Amygdala (tissue), 56 donors: ENCODE results near the gene SNX10.

Experiments
- DNase-seq, 56 donors: peaks; one replicate each; lab custom pipeline; 2025; lab: John Stamatoyannopoulos, UW

Gene SNX10

DNA sequence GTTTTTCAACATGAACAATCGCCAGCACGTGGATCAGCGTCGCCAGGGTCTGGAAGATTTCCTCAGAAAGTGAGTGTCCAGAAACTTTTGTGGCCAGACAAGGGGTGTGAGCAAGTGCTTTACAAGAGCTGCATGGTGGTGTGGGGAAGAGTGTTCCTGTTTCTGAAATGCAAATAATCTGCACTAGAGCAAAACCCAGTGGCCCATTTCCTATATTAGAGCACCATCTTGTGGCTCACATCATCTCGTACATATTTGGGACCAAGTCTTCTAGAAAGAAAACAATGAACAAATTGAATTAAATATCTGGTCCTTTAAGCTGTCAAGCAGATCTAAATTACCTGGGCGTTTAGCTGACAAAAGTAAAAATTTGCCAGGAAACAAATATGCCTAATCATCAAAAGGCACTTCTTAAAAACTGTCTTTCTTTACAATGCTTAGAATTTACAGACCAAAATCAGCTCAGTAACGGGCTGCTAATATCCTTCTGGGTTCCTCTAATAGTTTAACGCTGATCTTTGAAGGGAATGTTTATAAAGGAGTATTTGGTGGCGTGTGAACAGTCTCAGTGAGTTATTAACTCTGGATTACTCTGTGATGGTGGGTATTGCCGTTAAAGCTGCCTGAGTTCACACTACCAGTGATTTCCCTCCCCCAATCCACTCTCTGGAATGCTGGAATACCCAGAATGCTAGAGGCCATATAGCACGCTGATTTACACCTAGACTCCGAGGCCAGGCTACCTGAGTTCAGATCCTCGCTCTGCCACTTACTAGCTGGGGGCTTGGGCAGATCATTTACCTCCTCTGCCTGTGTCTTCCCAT lies 73.6 kb downstream of the SNX10 start:
- DNase-seq, result peak in 34 of 56 donors; percentile 5 to 77 (median 31)

DNA sequence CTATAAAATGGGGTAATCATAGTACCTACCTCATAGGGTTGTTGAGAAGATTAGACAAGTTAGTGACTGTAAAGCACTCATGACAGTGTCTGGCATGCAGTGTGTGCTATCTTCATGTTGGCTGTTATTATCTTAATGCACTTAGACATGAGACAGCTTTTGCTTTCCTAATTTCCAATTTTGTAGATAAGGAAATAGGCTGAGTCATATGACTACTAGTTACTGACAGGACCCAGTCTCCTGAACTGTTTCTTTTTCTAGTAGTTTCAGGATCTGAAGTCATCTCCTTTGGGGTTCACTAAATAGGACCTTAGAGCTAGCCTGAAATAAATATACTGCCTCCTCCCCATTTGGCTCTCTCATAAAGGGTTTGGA lies 74.2 kb downstream of the SNX10 start:
- no peak for DNase-seq

DNA sequence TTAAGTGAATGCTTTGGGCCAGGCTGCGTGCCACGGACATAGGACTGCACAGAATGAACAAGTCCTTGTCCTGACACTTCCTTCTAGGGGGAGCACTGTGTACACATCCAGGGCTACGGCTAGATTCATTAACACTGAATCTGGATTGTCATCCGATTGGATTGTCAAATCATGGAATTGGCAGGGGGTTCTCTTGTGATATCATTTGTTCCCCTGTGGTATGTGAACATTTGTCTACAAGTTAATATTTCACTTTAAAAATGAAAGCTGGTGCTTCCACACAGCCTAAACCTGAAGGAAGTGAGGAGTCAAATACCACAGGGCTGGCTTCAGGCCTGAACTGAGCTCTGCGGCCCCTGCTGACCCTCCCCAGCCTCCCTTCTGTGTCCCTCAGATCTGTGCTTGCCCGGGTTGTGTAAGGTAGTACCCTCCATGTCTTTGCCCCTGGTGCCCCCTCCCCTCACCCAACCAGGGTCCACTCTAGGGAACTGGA lies 75.6 kb downstream of the SNX10 start:
- no peak for DNase-seq

DNA sequence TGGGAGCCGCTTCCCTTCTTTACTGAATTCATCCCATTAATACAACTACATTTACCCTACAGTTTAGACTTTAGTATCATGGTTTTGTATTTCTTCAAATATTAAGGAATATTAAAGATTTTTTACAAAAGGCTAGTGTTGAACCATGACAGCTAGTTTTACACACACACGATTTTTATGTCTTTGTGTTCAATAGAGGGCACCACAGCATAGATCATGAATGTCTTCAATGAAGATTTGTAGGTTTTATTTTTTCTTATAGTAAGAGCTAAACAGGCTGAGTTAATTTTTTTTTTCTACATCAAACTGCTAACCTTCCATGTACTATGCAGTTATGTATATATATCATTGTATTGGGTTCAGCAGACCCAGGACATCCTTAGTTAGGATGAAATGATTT lies 76.9 kb downstream of the SNX10 start:
- DNase-seq, result no peak

DNA sequence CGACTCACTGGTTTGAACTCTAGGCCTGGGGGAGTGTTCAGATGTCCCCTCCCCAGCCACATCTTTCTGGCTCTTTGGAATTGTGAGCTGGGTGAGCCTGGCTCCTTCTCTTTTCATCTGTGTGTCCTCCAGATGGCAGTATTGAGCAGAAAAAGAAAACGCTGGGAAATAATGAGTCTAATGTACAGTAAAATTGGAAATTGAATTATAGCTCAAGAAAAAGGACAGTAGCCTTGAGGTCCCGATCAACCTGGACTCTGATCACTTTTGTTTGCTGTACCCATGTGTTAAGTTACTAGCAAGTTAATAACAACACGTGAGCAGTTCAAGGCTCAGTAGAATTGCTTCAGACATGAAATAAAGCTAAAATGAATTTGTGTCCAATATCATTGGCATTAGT lies 77.9 kb downstream of the SNX10 start:
- DNase-seq, result peak in 11 of 56 donors; percentile 1 to 65 (median 23)

DNA sequence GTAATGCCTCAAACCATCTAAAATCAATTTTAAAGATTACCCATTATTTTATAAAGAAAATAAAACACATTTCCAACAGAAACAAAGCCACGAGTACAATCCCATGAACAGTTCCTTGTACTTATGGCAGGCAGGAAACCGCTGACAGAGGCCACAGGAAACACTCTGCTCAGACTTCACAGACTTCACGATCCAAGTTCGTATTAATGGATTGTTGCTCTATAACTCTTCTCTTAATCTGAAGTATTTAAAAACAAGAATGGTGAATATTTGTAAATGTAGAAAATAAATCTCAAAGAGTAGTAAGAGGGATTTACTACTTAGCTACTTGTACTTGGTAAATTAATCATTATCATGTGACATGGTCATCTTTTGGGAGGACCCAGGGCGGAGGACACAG lies 78.3 kb downstream of the SNX10 start:
- DNase-seq, result no peak

DNA sequence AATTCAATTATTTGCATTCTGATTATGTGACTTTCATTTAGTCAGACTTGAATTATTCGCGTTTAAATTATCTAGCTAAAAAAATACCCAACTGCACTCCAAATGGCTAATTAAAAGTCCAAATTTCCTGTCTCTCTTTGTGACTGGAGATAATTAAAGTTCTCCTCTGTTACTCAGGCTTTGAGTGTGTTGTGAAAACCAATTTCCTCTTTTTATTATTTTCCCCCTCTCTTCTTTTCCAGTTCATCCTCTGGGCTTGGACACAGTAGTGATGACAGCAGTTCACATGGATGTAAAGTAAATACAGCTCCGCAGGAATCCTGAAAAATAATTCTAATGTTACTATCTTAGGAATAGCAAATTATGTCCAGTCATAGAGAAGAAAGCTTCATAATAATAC lies 80.6 kb downstream of the SNX10 start:
- DNase-seq, result no peak

DNA sequence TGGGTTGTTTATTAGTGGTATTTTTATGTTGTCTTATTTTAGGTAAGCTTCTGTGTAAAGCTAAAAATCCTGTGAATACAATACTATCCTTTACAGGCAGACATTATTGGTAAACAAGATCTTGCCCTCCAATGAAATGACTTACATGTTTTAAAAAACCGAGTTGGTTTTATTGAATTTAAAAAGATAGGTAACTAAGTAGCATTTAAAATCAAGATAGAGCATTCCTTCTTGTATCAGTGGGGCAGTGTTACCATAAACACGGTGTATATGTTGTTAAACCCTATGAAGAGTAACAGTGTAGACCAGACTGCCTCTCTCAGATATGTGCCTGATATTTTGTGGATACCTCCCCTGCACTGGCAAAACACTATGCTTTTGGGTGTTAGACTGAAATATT lies 81.0 kb downstream of the SNX10 start:
- no peak for DNase-seq

DNA sequence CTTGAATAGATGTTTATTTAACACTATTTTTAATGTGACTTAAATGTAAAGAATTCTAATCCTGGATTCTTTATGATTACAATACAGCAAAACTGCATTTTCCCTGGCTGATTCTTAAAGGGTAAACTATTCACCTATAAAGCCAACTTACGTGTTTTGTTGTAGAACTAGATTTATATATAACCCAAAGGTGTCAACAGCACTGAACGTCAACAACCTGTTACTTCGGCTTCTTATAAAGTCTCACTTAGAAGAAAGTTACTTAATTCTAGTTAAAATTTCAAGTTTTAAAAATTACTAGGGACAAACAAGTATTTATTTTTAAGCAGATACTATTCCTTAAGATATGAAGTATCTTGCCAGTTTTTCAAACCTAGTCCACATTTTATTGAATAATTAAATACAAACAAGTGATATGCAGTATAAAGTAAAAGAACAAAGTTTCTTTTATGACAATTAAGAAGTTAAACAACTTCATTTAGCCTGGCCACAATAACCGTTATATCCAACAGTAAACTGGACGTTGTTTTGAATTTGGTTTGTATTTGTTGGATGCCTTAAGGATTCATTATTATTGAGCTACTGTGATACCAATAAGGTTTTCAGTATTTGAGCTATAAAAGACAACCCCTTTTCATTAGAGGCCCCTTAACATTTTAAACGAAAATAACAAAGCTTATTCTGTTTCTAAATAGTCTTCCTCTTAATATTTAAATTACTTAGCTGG lies 83.1 kb downstream of the SNX10 start:
- DNase-seq, result no peak

DNA sequence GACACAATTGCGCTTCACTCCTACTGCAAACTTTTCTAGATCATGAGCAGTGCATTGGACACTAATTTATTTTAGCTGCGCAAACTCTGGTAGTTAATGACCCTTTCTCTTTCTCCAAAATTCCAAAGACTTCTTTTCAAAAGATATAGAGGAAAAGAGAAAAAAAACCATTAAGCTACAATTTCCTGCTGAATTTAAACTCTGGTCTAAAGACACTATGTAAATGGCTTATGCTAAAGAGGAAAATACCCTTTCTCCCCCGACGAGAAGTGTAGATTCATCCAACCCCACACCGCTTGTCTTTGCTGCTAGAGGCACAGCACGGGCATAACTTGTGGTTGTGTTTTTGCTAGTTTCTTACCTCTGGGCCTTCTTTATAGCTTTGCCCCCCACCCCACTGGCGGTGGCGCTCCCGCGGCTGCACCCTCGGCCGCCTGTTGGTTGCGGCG lies 84.1 kb downstream of the SNX10 start:
- peak in 1 of 56 donors; percentile 53 for DNase-seq

DNA sequence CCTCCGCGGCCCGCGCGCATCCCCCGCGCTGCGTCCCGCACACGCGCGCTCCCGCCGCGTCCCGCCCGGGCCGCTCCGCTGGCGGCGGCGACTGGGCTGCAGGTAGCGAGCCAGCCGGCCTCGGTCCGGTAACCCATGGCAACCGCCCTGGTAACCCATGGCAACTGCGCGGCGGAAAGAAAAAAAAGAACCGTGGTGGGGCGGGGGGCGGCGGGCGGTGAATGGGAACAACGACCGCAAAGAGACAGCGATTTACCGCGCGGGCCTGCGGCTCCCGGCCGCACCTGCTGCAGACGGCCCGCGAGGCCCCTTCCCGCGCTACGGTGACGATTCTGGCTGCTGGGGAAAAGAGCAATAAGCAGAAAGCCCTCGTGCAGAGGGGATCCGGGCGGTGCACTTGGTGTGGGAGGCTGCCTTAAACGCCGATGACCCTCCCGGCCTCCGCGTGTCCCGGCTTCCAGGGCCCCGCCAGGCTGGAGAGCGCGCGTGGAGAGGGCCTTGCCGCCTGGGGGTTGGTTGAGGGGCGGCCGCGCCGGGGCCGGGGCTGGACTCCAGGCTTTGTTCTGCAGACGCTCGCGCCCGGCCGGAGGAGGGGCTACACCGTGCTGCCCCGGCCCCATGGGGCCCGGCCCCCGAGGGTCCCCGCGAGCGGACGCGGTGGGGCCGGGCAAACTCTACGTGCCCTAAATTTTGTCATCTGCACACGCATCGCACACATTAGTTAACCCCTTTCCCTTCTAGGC lies 84.7 kb downstream of the SNX10 start:
- DNase-seq, result peak in 39 of 56 donors; percentile 18 to 76 (median 48)

DNA sequence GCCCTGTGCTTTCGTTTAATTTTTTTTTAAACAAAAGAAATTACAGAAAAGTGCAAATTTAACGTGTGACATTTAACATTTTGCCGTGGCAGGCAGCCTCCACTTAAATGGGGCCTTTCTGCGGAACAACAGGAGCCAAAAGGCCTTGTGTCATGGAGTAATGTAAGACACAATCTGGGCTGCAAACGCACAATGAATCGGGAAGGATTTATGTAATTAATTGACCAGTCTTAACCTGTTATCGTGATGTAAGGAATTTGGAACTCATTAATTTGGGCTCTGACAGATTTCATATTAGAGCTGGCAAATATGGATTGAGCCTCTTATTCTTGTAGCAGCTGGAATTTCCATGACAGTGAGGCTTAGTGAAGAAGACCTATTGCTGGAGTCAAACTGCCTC lies 86.4 kb downstream of the SNX10 start:
- no peak for DNase-seq

DNA sequence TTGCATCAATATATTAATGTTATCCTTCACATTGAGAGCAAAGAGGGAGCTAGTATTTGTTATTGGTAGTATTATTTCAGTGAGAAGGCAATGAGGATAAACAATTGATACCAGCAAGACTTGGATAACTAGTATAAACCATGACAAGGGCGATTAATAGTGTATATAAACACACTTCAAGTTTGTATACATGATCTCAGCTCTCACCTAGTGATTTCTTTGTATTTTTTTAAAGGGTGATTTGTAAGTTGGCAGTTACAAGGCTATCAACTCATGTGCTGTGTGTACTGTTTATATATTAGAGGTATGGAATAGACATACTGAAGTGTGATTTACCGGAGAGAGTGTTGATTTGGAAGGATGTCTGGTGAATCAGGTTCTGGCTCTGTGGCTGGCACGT lies 88.0 kb downstream of the SNX10 start:
- DNase-seq, result no peak

DNA sequence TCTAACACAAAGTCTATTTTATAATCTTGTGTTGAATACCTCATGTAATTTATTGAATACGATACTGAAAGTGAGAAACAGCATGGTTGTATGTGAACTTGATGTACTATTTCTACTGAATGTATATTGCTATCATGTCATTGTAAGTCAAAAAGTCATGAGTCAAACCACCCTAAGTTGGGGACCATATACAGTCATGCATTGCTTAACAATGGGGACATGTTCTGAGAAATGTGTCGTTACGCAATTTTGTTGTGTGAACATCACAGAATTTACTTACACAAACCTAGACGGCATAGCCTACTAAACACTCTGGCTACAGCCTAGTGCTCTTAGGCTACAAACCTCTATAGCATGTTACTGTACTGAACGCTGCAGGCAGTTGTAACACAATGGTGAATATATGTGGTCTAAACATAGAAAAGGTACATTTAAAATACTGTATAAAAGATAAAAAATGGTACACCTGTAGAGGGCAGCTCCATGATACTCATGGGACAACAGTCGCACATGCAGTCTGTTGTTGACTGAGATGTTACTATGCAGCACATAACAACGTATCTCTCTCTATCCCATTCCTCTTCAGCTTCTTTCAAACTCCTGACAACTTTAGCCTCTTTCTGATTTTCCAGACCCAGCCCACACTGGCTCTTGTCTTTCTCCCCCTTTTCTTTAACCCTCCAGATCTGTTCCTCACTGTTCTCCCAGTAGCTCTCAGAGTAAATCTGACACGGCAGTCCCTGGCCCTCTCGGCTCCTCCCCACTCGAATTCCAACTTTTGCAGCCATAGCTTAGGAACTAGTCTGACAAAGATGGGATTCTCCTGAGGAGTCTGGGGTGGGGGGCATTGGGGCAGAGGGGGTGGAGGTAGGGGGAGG lies 90.1 kb downstream of the SNX10 start:
- DNase-seq, result no peak

DNA sequence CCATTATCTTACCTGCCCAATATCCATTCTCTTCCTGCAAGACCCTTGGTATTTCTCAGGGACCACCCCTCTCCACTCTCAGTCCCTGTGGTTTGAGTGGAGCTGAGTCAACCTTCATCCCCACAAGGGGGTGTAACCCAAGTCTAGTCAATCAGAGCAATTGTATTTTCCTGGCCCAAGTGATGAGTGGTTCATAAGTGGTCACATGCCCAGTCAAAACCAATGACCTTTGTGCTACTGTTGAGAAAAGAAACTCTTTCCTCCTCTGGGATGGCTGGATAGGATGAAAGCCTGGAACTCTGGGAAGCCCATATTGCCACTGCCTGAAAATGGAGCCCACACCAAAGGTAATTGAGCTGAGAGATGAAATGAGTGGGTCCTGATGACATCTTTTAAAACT lies 93.6 kb downstream of the SNX10 start:
- DNase-seq, result no peak

DNA sequence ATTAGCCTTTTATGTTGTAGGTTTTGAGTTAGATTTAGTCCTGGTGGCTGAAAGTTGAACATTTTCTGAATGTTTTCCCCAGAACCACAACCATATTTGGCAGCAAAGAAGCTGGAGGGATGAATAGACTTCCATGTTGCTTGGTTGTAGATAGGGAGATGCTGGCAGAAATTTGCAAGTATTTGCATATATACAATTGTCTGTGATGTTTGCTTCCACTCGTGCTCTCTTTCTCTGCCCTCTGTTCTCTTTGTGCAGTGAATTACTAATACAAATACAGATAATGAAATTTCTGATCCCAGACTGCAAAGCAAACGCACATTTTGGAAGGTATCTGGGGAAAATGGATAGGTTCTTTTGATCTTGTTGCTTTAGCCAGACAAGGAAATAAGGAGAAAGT lies 96.1 kb downstream of the SNX10 start:
- DNase-seq, result no peak

DNA sequence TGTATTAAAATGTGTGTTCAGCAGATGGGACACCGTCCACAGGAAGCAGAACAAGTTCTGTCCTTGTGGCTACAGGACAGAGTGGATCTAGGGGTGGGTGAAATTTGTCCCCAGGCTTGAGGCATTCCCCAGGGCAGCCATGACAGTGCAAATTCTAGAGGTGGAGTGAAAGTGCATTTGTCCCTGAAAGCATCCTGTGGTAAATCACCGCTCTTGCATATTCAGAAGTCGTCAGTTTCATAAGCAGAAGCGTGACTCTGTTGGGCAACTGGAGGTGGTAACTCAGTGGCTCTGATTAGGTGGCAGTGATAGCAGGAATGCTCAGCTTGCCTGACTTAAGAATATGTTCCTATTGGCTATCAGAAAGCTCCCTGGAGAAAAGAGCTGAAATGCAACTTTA lies 96.6 kb downstream of the SNX10 start:
- no peak for DNase-seq

DNA sequence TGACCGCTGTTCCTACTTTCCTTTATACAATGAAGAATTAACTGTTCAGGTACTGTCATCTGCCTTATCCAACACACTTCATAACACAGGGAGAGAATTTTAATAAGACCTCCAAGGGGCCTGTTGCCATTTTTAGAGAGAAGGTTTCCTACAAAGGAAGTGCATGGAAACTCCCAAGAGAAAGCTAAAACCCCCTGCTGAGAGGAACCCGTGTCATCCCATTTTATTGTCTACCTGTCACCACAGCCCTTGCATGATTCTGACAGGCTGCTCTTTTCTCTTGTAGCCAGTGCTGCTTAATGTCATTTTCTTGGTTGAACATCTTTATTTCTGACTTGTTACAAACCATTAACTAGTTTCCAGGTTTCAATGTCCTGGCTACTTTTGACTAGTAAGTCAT lies 98.4 kb downstream of the SNX10 start:
- no peak for DNase-seq

DNA sequence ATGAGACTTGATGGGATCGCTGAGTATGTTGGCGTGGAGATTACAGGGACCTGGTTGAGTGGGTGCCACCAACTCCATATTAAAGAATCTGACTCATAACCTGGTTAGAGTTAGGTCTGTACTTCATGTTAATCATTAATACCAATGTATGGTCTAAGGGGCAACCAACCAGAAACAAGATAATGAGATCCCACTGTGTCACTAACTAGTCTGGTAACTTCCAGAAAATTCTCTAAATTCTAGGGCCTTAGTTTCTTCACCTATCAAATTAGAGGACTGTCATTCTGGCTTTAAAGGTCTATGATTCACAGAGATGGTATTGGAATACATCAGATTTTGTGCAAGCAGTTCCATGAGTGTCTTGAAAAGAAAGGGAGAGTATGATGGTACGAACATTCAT lies 102.2 kb downstream of the SNX10 start:
- no peak for DNase-seq

DNA sequence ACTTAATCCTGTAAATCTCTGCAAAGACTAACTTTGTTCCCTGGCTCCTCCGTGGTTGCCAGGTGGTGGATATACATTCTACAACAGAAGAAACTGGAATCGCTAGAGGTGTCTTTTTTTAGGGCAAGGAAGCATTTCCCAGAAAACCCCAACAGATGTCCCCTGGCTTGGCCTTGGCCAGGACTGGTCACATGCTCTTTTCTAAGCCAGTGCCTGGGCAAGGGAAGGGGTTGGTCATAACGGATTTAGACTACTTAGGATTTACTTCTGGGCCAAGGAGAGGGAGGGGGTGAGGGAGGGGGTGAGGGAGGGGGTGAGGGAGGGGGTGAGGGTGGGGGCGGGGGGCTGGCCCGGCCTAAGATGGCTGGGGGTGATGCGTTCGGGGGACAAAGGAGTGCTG lies 105.7 kb downstream of the SNX10 start:
- peak in 17 of 56 donors; percentile 1 to 36 (median 7) for DNase-seq
